Measurements from ENCODE around the gene IP6K2. TPM values are rescaled to one million over a fixed set of nuclear protein-coding genes. Genes with fewer than 3 reads are reported as not detected.
A peak's percentile ranks its signal among the peaks of the same experiment; 100 is the strongest.

The IP6K2 gene
- total RNA-seq, 1 donor from 2014 or later = 209 TPM

DNA sequence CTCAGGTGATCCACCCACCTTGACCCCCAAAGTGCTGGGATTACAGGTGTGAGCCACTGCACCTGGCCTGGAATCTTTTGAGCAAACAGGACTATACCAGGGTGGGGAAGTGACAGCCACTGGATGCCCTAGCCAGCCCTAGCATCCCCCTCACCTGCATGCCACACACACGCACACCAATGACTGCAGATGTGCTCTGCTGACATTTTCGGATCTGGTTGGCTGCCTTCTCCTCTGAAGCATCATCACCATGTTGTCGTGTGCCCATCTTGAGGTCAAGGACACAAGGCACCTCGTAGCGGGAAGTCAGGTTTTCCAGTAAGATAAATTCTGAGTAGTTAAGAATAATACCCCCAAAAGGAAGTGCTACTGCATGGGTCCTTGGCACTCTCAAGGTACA, 27.6 kb downstream of the IP6K2 start:
- Mint-ChIP-seq H3K4me3 (no peak overlapping the region), H3K9me3 (no peaks in the 10 kb centered on the region), H3K4me1 (peaks cover 19% of the 10 kb centered on the region), H3K36me3 (peaks cover 31% of the 10 kb centered on the region), H3K27me3 (ENCODE audit: low read depth) (no peaks in the 10 kb centered on the region), H3K27ac (no peak overlapping the region)
- TF ChIP-seq, protein P1, sequence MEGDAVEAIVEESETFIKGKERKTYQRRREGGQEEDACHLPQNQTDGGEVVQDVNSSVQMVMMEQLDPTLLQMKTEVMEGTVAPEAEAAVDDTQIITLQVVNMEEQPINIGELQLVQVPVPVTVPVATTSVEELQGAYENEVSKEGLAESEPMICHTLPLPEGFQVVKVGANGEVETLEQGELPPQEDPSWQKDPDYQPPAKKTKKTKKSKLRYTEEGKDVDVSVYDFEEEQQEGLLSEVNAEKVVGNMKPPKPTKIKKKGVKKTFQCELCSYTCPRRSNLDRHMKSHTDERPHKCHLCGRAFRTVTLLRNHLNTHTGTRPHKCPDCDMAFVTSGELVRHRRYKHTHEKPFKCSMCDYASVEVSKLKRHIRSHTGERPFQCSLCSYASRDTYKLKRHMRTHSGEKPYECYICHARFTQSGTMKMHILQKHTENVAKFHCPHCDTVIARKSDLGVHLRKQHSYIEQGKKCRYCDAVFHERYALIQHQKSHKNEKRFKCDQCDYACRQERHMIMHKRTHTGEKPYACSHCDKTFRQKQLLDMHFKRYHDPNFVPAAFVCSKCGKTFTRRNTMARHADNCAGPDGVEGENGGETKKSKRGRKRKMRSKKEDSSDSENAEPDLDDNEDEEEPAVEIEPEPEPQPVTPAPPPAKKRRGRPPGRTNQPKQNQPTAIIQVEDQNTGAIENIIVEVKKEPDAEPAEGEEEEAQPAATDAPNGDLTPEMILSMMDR (IDR thresholded peaks at IDR 0.05; ENCODE audit: unreplicated experiment) = no peak
- DNase-seq (ENCODE audit: low spot score in 2 of 2, unreplicated experiment in 2 of 2) = no peak

DNA sequence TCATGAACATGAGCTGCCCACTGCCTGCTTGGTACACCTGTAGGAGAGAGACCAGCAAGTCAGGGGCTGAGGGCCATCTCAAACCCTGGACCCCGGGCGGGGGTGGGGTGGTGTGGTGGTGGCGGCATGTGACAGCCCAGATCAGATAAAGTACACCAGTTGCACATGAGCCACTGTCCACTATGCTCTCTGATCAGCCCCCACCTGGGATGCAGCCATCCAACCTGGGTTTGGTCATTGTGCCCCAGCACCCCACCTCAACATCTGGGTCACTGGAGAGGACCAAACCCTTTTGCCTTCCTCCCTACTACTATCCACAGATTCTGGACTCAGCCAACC, 28.3 kb downstream of the IP6K2 start:
- H3K36me3 Mint-ChIP-seq = peaks cover 30% of the 10 kb centered on the region
- DNase-seq (ENCODE audit: low spot score in 2 of 2, unreplicated experiment in 2 of 2) = no peak
- TF ChIP-seq, protein P1 (IDR thresholded peaks at IDR 0.05; ENCODE audit: unreplicated experiment) = no peak
- H3K4me1 Mint-ChIP-seq = peaks cover 20% of the 10 kb centered on the region
- no peak overlapping the region for H3K4me3 Mint-ChIP-seq
- no peak overlapping the region for H3K27ac Mint-ChIP-seq
- H3K27me3 Mint-ChIP-seq (ENCODE audit: low read depth) = no peaks in the 10 kb centered on the region
- H3K9me3 Mint-ChIP-seq = no peaks in the 10 kb centered on the region

DNA sequence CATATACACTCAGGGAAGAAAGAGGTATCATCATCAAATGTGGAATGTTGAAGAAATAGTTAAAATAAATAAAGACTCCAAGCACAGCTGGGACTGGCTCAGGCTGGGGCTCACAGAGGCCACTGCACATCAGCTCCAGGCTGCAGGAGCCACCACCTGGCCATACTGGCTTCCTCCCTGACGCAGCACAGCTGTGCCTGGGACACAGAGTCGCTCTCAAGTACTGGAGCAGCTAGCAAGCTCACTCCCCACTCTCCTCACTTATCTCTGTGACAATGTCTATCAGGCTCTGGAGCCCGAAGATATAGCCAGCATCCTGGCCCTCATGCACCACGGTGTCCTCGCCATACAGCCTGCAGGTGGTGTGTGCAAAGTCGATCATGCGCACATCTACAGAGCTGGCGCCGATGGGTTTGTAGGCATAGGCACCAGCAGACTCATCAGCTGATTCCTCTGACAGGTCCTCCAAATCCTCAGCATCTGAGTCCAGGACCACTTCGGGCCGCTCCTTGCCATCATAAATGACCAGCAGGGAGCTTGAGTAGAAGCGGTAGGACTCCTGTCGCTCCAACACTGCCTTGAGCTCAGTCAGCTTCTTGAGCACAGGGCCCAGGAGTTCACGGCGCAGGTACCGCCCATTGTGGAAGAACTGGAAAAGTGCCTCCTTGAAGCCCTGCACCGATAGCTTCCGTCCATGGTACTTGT, 28.8 kb downstream of the IP6K2 start:
- H3K4me3 Mint-ChIP-seq = no peak overlapping the region
- H3K4me1 Mint-ChIP-seq = peaks cover 24% of the 10 kb centered on the region
- no peak for DNase-seq (ENCODE audit: low spot score in 2 of 2, unreplicated experiment in 2 of 2)
- H3K27ac Mint-ChIP-seq = no peak overlapping the region
- TF ChIP-seq, protein P1 (IDR thresholded peaks at IDR 0.05; ENCODE audit: unreplicated experiment) = no peak
- H3K9me3 Mint-ChIP-seq = no peaks in the 10 kb centered on the region
- peaks cover 29% of the 10 kb centered on the region for H3K36me3 Mint-ChIP-seq
- H3K27me3 Mint-ChIP-seq (ENCODE audit: low read depth) = no peaks in the 10 kb centered on the region

DNA sequence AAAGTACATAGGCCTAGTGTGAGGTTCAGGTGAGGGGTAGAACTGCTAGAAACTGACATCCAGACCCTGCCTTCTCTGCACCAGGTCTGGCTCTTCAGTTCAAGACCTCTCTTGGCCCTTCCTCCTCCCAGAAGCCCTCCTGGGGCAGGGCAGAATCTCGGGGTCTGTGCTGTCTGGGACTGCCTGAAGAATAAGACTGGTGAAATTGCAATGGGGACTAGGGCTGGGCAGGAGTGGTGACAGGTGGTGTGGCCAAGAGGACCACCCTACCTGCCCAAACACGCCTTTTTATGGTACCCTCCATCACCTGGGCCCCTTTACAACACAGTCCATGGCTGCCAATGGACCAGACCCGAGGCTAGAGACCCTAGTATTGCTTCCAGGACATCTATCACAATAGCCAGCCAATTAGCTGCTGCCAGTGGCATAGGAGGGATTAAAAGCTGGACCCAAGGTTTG, 29.8 kb downstream of the IP6K2 start:
- DNase-seq (ENCODE audit: low spot score in 2 of 2, unreplicated experiment in 2 of 2) = no peak
- H3K4me1 Mint-ChIP-seq = peaks cover 29% of the 10 kb centered on the region
- no peak overlapping the region for H3K27ac Mint-ChIP-seq
- TF ChIP-seq, protein P1 (IDR thresholded peaks at IDR 0.05; ENCODE audit: unreplicated experiment) = no peak
- H3K27me3 Mint-ChIP-seq (ENCODE audit: low read depth) = no peaks in the 10 kb centered on the region
- peaks cover 24% of the 10 kb centered on the region for H3K36me3 Mint-ChIP-seq
- no peak overlapping the region for H3K4me3 Mint-ChIP-seq
- H3K9me3 Mint-ChIP-seq = no peaks in the 10 kb centered on the region

DNA sequence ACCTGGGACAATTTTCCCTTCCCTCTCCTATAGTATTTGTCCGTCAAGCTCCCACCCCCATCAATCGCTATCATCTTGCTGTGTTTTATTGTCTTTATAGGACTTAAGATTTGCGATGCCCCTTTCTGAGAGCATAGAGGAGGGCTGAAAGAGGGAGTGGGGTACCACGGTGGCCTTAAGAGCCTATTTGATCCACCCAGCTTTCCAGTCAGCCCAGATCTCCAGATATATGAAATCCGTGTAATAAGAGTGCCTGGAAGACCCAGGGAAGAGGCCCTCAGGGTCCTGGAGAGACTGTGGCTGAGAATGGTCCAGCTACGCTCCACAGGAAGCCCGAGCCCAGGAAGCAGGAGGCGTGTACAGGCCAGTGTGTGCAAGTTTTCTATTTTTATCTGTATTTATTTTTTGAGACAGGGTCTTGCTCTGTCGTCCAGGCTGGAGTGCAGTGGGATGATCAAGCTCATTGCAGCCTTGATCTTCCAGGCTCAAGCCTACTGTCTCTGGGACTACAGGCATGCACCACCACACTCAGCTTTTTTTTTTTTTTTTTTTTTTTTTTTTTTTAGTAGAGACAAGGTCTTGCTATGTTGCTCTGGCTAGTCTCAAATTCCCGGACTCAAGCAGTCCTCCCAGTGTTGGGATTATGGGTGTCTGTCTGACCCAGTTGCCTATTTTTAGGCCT, 30.3 kb downstream of the IP6K2 start:
- H3K4me1 Mint-ChIP-seq = peaks cover 29% of the 10 kb centered on the region
- H3K27ac Mint-ChIP-seq = peak overlapping the region; percentile 87
- H3K4me3 Mint-ChIP-seq = peak overlapping the region; percentile 87

More for the DNA sequence above, 30.3 kb downstream of the IP6K2 start:
- Mint-ChIP-seq H3K9me3 (no peaks in the 10 kb centered on the region), H3K36me3 (peaks cover 24% of the 10 kb centered on the region), H3K27me3 (ENCODE audit: low read depth) (no peaks in the 10 kb centered on the region)
- TF ChIP-seq, protein P1 (IDR thresholded peaks at IDR 0.05; ENCODE audit: unreplicated experiment) = no peak
- DNase-seq (ENCODE audit: low spot score in 2 of 2, unreplicated experiment in 2 of 2) = no peak
